ENCODE measurements around the gene MIB1. TPM values are rescaled to one million over a fixed set of nuclear protein-coding genes. Genes with fewer than 3 reads are reported as not detected.

The MIB1 gene
- total RNA-seq, 1 experiment from 2014 or later = 56.1 TPM

GRCh38 chr18:21799721-21800120, 59.1 kb downstream of the MIB1 start (continued):
- TF ChIP-seq TCF7L2 (IDR thresholded peaks at IDR 0.05; ENCODE audit: borderline replicate concordance, extremely low read depth, insufficient read depth, insufficient read length) (no peak), CBX3 (IDR thresholded peaks at IDR 0.05; ENCODE audit: low read depth) (no peak)

GRCh38 chr18:21803495-21803894, 62.9 kb downstream of the MIB1 start:
- no peaks in the 10 kb centered on the region for H4K20me1 ChIP-seq (ENCODE audit: insufficient read depth)
- intact Hi-C loops (cut with micrococcal nuclease) = no loop called here
- ChIA-PET RAD21 (ENCODE audit: low non-redundant PET in 1 of 2, low total read pairs in 2 of 2, uncharacterized antibody in 2 of 2, unreplicated experiment in 2 of 2) (no interaction called here), CTCF (no interaction called here), POLR2A (no interaction called here)
- TF ChIP-seq FOSL1 (IDR thresholded peaks at IDR 0.05; ENCODE audit: low read depth) (no peak), RAD21 (IDR thresholded peaks at IDR 0.05; ENCODE audit: low read depth) (no peak), POLR2AphosphoS5 (IDR thresholded peaks at IDR 0.05; ENCODE audit: low read depth, low read length) (no peak), SP1 (IDR thresholded peaks at IDR 0.05; ENCODE audit: low read depth) (no peak)
- no peak overlapping the region for H3K27ac ChIP-seq (ENCODE audit: low read depth, low read length)
- no peak overlapping the region for H3K4me3 ChIP-seq (replicated peaks in 1 of 2; ENCODE audit: low read depth in 1 of 2, low read length in 2 of 2)
- H3K9me2 ChIP-seq (ENCODE audit: insufficient read depth) = no peaks in the 10 kb centered on the region
- no peak overlapping the region for H3K4me2 ChIP-seq (ENCODE audit: low read length)
- ATAC-seq = no peak
- no peak overlapping the region for H2AFZ ChIP-seq (ENCODE audit: low read depth, low read length, poor library complexity, severe bottlenecking)
- H3K27me3 ChIP-seq (ENCODE audit: insufficient read depth, low read length) = no peaks in the 10 kb centered on the region
- H3K9me3 ChIP-seq (ENCODE audit: control insufficient read depth in 1 of 2, insufficient read depth in 1 of 2, low read depth in 1 of 2, low read length in 2 of 2) = no peaks in the 10 kb centered on the region
- H3K9ac ChIP-seq (ENCODE audit: low read length) = no peak overlapping the region
- H3K4me1 ChIP-seq (ENCODE audit: control insufficient read depth in 1 of 2, insufficient read depth in 2 of 2, low read length in 2 of 2) = no peaks in the 10 kb centered on the region
- BruUV-seq (replicated peaks) = no TSS peak
- no peak for DNase-seq (ENCODE audit: low read depth, low spot score)
- peaks cover 0 to 4% of the 10 kb centered on the region in 2 experiments; a peak in 2 of 4 replicates for H3K36me3 ChIP-seq (ENCODE audit: control insufficient read depth in 1 of 2, insufficient read depth in 2 of 2, low read length in 2 of 2)
- no peaks in the 10 kb centered on the region for H3K79me2 ChIP-seq (ENCODE audit: insufficient read depth, low read length)

- H3K79me2 ChIP-seq (ENCODE audit: insufficient read depth, low read length) = no peaks in the 10 kb centered on the region
- H3K9ac ChIP-seq (ENCODE audit: low read length) = no peak overlapping the region
- peaks cover 3 to 13% of the 10 kb centered on the region in 2 experiments; a peak in 2 of 4 replicates for H3K36me3 ChIP-seq (ENCODE audit: control insufficient read depth in 1 of 2, insufficient read depth in 2 of 2, low read length in 2 of 2)
- H3K4me3 ChIP-seq (replicated peaks in 1 of 2; ENCODE audit: low read depth in 1 of 2, low read length in 2 of 2) = no peak overlapping the region
- no peak for DNase-seq (ENCODE audit: low read depth, low spot score)
- no peaks in the 10 kb centered on the region for H3K9me3 ChIP-seq (ENCODE audit: control insufficient read depth in 1 of 2, insufficient read depth in 1 of 2, low read depth in 1 of 2, low read length in 2 of 2)
- BruUV-seq (replicated peaks) = no TSS peak
- H2AFZ ChIP-seq (ENCODE audit: low read depth, low read length, poor library complexity, severe bottlenecking) = no peak overlapping the region
- no peak overlapping the region for H3K27ac ChIP-seq (ENCODE audit: low read depth, low read length)
- H3K4me1 ChIP-seq (ENCODE audit: control insufficient read depth in 1 of 2, insufficient read depth in 2 of 2, low read length in 2 of 2) = no peaks in the 10 kb centered on the region
- ATAC-seq = no peak
- H4K20me1 ChIP-seq (ENCODE audit: insufficient read depth) = no peaks in the 10 kb centered on the region
- ChIA-PET CTCF (no interaction called here), POLR2A (no interaction called here), RAD21 (ENCODE audit: low non-redundant PET in 1 of 2, low total read pairs in 2 of 2, uncharacterized antibody in 2 of 2, unreplicated experiment in 2 of 2) (no interaction called here)
- H3K9me2 ChIP-seq (ENCODE audit: insufficient read depth) = no peaks in the 10 kb centered on the region
- no peak overlapping the region for H3K4me2 ChIP-seq (ENCODE audit: low read length)
- no peaks in the 10 kb centered on the region for H3K27me3 ChIP-seq (ENCODE audit: insufficient read depth, low read length)
- intact Hi-C loops (cut with micrococcal nuclease) = no loop called here
- no peak for TF ChIP-seq JUND (IDR thresholded peaks at IDR 0.05)
- no peak for TF ChIP-seq FOSL1 (IDR thresholded peaks at IDR 0.05; ENCODE audit: low read depth)
- TF ChIP-seq EZH2phosphoT487 (IDR thresholded peaks at IDR 0.05; ENCODE audit: borderline replicate concordance) = no peak
- no peak for TF ChIP-seq TCF7L2 (IDR thresholded peaks at IDR 0.05; ENCODE audit: borderline replicate concordance, extremely low read depth, insufficient read depth, insufficient read length)
- no peak for TF ChIP-seq ELF1 (IDR thresholded peaks at IDR 0.05; ENCODE audit: borderline replicate concordance, low read depth)
- TF ChIP-seq YY1 (IDR thresholded peaks at IDR 0.05; ENCODE audit: extremely low read depth, insufficient replicate concordance, low read depth, low read length) = no peak
- no peak for TF ChIP-seq RAD21 (IDR thresholded peaks at IDR 0.05; ENCODE audit: low read depth)
- no peak for TF ChIP-seq SIN3A (IDR thresholded peaks at IDR 0.05; ENCODE audit: low read depth)
- no peak for TF ChIP-seq CTCF (IDR thresholded peaks at IDR 0.05 in 2 of 3, conservative IDR thresholded peaks at IDR 0.05 in 1 of 3; ENCODE audit: borderline replicate concordance in 1 of 3, insufficient read depth in 1 of 3, low read depth in 2 of 3, low read length in 2 of 3)
- TF ChIP-seq EGR1 (IDR thresholded peaks at IDR 0.05; ENCODE audit: low read depth) = no peak
- no peak for TF ChIP-seq EZH2 (IDR thresholded peaks at IDR 0.05)
- TF ChIP-seq MAX (IDR thresholded peaks at IDR 0.05) = no peak
These were observed 65.3 kb downstream of the MIB1 start for GRCh38 chr18:21805771-21806366.

All from HCT116 (cell line).